ENCODE results near the gene FOXP1. TPM values are rescaled to one million over a fixed set of nuclear protein-coding genes. Genes with fewer than 3 reads are reported as not detected.
"Not testable (repeated sequence)": the region's sequence is repeated elsewhere in the genome, so short reads cannot be mapped to it uniquely, and the experiment has no call there.

Gene FOXP1
- total and polyA plus RNA-seq, 5 experiments from 2014 or later: 280 to 443 (median 382) TPM

- no peak for ATAC-seq
- POLR2A ChIA-PET: interaction anchor here (0.5 to 9.5 kb wide), 19 partner anchors 9 to 141 kb away, joined by 3 to 164 read pairs (median 5); partner anchors contain the start of gene FOXP1
- Mint-ChIP-seq H3K27ac (peak overlapping the region; percentile 95 to 100 (median 99)), H3K36me3 (peaks cover 0 to 5% (median 2%) of the 10 kb centered on the region in 3 donors), H3K27me3 (no peaks in the 10 kb centered on the region), H3K4me3 (peak overlapping the region; percentile 59 to 87 (median 81)), H3K9me3 (no peaks in the 10 kb centered on the region), H3K4me1 (peaks cover 55 to 97% (median 97%) of the 10 kb centered on the region in 4 donors)
- DNase-seq: no peak
Measured at GRCh38 chr3:71443332-71443731, 140.2 kb downstream of the FOXP1 start.

- POLR2A ChIA-PET: interaction anchor here (0.7 to 9.5 kb wide), 17 partner anchors 8 to 69 kb away, joined by 3 to 164 read pairs (median 8); no protein-coding TSS in a partner anchor
- no peaks in the 10 kb centered on the region for H3K9me3 Mint-ChIP-seq
Measured at GRCh38 chr3:71442652-71443042, 140.9 kb downstream of the FOXP1 start.

GRCh38 chr3:71441925-71442651, 141.4 kb downstream of the FOXP1 start:
- DNase-seq: no peak
- Mint-ChIP-seq H3K27ac (peak overlapping the region; percentile 95 to 99 (median 99)), H3K4me3 (peak overlapping the region; percentile 56 to 87 (median 80)), H3K27me3 (no peaks in the 10 kb centered on the region), H3K9me3 (no peaks in the 10 kb centered on the region), H3K4me1 (peaks cover 56 to 97% (median 97%) of the 10 kb centered on the region in 4 donors), H3K36me3 (peaks cover 0 to 14% (median 11%) of the 10 kb centered on the region in 3 donors)
- POLR2A ChIA-PET: interaction anchor here (0.7 to 9.5 kb wide), 19 partner anchors 11 to 311 kb away, joined by 3 to 164 read pairs (median 6); no protein-coding TSS in a partner anchor
- no peak for ATAC-seq

More at GRCh38 chr3:71442652-71443042, 140.9 kb downstream of the FOXP1 start:
- DNase-seq: peak in 1 of 10 donors; percentile 30
- Mint-ChIP-seq H3K4me3 (peak overlapping the region; percentile 56 to 87 (median 84)), H3K27me3 (no peaks in the 10 kb centered on the region), H3K27ac (peak overlapping the region; percentile 95 to 100 (median 99)), H3K36me3 (peaks cover 0 to 9% (median 8%) of the 10 kb centered on the region in 3 donors), H3K4me1 (peaks cover 53 to 97% (median 97%) of the 10 kb centered on the region in 4 donors)
- ATAC-seq: no peak

- H3K27me3 Mint-ChIP-seq: no peaks in the 10 kb centered on the region
- no peaks in the 10 kb centered on the region for H3K9me3 Mint-ChIP-seq
- H3K36me3 Mint-ChIP-seq: peaks cover 0 to 22% (median 15%) of the 10 kb centered on the region in 3 donors
- ATAC-seq: peak; percentile 17 to 29
- H3K4me3 Mint-ChIP-seq: peak overlapping the region; percentile 31 to 87 (median 77)
- peak overlapping the region; percentile 95 to 99 (median 99) for H3K27ac Mint-ChIP-seq
- peaks cover 51 to 97% (median 97%) of the 10 kb centered on the region in 4 donors for H3K4me1 Mint-ChIP-seq
- peak in 5 of 10 donors; percentile 33 to 66 (median 46) for DNase-seq
- POLR2A ChIA-PET: interaction anchor here (0.8 to 9.5 kb wide), 17 partner anchors 8 to 310 kb away, joined by 3 to 164 read pairs (median 5); no protein-coding TSS in a partner anchor
Measured at GRCh38 chr3:71441217-71441924, 142.2 kb downstream of the FOXP1 start.

DNA sequence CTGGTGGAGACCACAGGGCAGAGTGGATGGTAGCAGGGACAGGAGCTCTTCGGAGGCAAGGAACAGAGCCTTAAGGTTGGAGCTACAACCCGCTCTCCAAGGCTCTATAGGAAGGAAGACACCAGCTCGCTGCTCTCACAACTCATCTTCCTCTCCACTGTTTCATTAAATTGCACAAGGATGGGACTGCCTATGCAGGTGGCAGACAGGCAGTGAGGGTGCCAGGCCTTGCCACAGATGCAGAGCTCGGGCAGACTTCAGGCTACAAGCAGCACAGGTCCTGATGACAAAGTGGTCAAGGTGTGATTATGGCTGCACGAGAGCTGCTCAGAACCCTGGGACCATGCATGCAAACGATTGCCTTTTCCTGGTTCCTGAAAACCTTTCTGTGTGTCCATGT, 144.6 kb downstream of the FOXP1 start:
- peaks cover 48 to 93% (median 91%) of the 10 kb centered on the region in 4 donors for H3K4me1 Mint-ChIP-seq
- ATAC-seq: no peak
- H3K36me3 Mint-ChIP-seq: peaks cover 0 to 24% (median 17%) of the 10 kb centered on the region in 3 donors
- H3K27me3 Mint-ChIP-seq: no peaks in the 10 kb centered on the region
- no peaks in the 10 kb centered on the region for H3K9me3 Mint-ChIP-seq
- peak overlapping the region; percentile 95 to 99 (median 99) for H3K27ac Mint-ChIP-seq
- no peak for DNase-seq
- H3K4me3 Mint-ChIP-seq: peak overlapping the region in 9 of 10 donors; percentile 49 to 84 (median 68)
- POLR2A ChIA-PET: interaction anchor here (0.6 to 9.5 kb wide), 9 partner anchors 8 to 93 kb away, joined by 3 to 71 read pairs (median 6); no protein-coding TSS in a partner anchor

- POLR2A ChIA-PET: interaction anchor here (0.9 to 9.5 kb wide), 9 partner anchors 9 to 59 kb away, joined by 3 to 71 read pairs (median 5); no protein-coding TSS in a partner anchor
- peak overlapping the region; percentile 95 to 99 (median 99) for H3K27ac Mint-ChIP-seq
- no peak for ATAC-seq
- no peak for DNase-seq
- peaks cover 49 to 93% (median 91%) of the 10 kb centered on the region in 4 donors for H3K4me1 Mint-ChIP-seq
- peak overlapping the region; percentile 7 to 84 (median 68) for H3K4me3 Mint-ChIP-seq
- H3K27me3 Mint-ChIP-seq: no peaks in the 10 kb centered on the region
- no peaks in the 10 kb centered on the region for H3K9me3 Mint-ChIP-seq
- peaks cover 0 to 24% (median 17%) of the 10 kb centered on the region in 3 donors for H3K36me3 Mint-ChIP-seq
Measured at GRCh38 chr3:71438071-71438685, 145.3 kb downstream of the FOXP1 start.

DNA sequence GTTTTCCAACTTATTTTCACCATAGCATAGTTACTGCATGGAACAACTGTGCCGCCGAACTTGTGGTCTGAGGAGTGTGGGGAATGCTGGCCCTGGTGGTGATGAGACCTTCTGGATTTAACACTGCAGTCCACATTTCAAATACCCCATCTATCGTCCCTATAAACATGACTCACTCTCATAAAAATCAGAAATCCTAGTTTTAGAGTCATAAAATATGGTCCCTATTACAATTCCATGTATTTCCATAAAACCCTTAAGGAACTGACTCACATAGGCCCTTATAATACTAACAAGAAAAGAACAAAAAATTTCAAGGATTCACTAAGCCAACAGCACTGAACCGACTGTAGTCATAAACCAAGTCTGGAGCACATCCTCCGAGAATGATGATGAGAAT, 147.2 kb downstream of the FOXP1 start:
- no peaks in the 10 kb centered on the region for H3K9me3 Mint-ChIP-seq
- peaks cover 0 to 24% (median 17%) of the 10 kb centered on the region in 3 donors for H3K36me3 Mint-ChIP-seq
- H3K4me3 Mint-ChIP-seq: peak overlapping the region in 9 of 10 donors; percentile 26 to 77 (median 52)
- H3K27me3 Mint-ChIP-seq: no peaks in the 10 kb centered on the region
- POLR2A ChIA-PET: no interaction called here
- DNase-seq (no peak), ATAC-seq (no peak)
- peak overlapping the region; percentile 95 to 99 (median 99) for H3K27ac Mint-ChIP-seq
- H3K4me1 Mint-ChIP-seq: peaks cover 54 to 93% (median 92%) of the 10 kb centered on the region in 4 donors

DNA sequence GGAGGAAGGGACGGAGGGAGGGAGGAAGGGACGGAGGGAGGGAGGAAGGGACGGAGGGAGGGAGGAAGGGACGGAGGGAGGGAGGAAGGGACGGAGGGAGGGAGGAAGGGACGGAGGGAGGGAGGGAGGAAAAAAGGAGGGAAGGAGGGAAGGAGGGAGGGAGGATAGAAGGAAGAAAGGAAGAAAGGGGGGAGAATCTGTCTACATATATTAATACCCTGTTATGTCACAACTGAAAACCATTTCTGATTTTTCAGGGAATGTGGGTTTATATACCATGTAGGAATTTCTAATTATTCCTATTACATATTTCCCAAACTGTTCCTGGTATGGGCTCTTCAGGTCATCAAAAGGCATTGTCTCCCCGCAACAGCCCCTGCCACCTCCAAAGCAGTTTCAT, 147.7 kb downstream of the FOXP1 start:
- POLR2A ChIA-PET: not testable (repeated sequence)
- H3K4me3 Mint-ChIP-seq: peak overlapping the region in 9 of 10 donors; percentile 24 to 77 (median 47)

DNA sequence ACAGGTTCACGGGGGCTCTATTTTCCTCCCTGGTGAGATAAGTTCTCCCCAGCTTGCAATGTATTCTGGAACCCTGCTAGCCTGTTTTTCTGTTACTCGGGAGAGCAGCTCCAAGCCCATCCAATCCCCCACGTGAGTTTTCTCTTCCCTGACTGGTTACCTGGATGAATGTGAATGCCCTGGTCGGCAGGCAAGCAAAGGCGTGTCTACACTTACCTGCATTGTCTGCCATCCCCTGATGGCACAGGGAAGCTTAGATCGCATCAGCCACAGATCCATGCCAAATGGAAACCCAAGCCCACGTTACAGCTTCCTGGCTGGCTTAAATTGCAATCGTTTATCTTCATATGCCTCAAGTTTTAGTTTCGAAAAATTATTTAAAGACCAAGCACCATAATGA, 149.9 kb downstream of the FOXP1 start:
- Mint-ChIP-seq H3K36me3 (peaks cover 0 to 23% (median 19%) of the 10 kb centered on the region in 3 donors), H3K27ac (peak overlapping the region; percentile 96 to 99 (median 98)), H3K4me1 (peaks cover 57 to 94% (median 92%) of the 10 kb centered on the region in 4 donors), H3K9me3 (no peaks in the 10 kb centered on the region), H3K4me3 (peak overlapping the region in 9 of 10 donors; percentile 28 to 75 (median 63)), H3K27me3 (no peaks in the 10 kb centered on the region)
- no peak for ATAC-seq
- POLR2A ChIA-PET: interaction anchor here (0.6 to 4.2 kb wide), 10 partner anchors 10 to 303 kb away, joined by 3 to 16 read pairs (median 5); no protein-coding TSS in a partner anchor
- DNase-seq: no peak

More for the DNA sequence above, 147.7 kb downstream of the FOXP1 start:
- not testable (repeated sequence) for H3K9me3 Mint-ChIP-seq, ATAC-seq, DNase-seq, H3K27me3 Mint-ChIP-seq
- Mint-ChIP-seq H3K4me1 (peaks cover 59 to 93% (median 92%) of the 10 kb centered on the region in 4 donors), H3K36me3 (peaks cover 0 to 24% (median 17%) of the 10 kb centered on the region in 3 donors), H3K27ac (peak overlapping the region; percentile 95 to 99 (median 99))

DNA sequence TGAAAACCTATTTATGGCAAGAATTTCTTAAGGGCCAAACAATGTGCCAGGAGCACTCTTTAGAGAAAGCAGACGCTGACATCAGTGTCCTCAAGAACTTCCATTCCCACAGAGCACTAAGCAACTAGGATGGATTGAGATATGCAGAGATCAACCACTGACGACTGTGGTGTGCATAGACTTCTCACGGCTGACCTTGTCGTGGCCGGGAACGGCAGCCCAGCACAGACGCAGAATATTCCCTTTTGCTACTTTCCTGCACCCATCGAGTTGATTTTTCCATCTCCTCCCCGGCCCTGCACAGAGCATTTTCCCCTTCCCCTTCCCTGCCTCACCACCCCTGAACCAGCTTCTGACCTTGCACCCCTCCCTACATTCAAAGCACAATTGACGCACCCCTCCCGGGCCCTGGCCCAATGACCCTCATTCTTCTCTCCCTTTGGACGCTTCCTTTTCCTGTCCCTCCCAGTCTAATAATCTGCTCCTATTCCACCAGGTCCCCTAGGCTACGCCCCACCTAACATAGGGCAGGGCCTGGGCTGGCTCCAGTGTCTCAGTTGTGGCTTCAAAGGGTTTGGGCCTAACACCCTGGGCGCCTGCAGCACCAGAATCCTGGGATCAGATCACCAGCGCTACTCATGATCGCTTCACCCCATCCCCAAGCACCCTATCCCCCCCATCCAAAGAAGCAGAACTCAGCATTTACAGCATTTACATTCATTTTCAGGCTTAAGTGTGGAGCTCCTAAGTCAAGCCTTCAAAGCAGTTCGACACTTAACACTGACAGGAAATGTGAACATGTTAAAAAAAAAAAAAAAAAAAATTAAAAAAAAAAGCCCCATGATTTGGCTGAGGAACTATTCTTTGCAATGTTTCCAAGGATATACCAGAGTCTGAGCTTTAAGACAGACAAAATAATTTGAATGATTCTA, 151.2 kb downstream of the FOXP1 start:
- peak in 3 of 10 donors; percentile 50 to 62 (median 59) for DNase-seq

More for the DNA sequence above, 151.2 kb downstream of the FOXP1 start:
- Mint-ChIP-seq H3K27ac (peak overlapping the region; percentile 96 to 99 (median 98)), H3K27me3 (no peaks in the 10 kb centered on the region), H3K9me3 (no peaks in the 10 kb centered on the region), H3K36me3 (peaks cover 4 to 15% (median 10%) of the 10 kb centered on the region in 3 donors), H3K4me1 (peaks cover 57 to 94% (median 92%) of the 10 kb centered on the region in 4 donors), H3K4me3 (peak overlapping the region; percentile 39 to 91 (median 71))
- POLR2A ChIA-PET: interaction anchor here (0.6 to 4.2 kb wide), 22 partner anchors 10 to 153 kb away, joined by 3 to 62 read pairs (median 5); no protein-coding TSS in a partner anchor
- peak; percentile 59 to 75 for ATAC-seq
